ENCODE data around the gene TEAD1.

GRCh38 chr11:12905435-12905834 is 231.2 kb downstream of the TEAD1 start:
- no peak for TF ChIP-seq POLR2A (IDR thresholded peaks at IDR 0.05)
- TF ChIP-seq, protein P1, sequence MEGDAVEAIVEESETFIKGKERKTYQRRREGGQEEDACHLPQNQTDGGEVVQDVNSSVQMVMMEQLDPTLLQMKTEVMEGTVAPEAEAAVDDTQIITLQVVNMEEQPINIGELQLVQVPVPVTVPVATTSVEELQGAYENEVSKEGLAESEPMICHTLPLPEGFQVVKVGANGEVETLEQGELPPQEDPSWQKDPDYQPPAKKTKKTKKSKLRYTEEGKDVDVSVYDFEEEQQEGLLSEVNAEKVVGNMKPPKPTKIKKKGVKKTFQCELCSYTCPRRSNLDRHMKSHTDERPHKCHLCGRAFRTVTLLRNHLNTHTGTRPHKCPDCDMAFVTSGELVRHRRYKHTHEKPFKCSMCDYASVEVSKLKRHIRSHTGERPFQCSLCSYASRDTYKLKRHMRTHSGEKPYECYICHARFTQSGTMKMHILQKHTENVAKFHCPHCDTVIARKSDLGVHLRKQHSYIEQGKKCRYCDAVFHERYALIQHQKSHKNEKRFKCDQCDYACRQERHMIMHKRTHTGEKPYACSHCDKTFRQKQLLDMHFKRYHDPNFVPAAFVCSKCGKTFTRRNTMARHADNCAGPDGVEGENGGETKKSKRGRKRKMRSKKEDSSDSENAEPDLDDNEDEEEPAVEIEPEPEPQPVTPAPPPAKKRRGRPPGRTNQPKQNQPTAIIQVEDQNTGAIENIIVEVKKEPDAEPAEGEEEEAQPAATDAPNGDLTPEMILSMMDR (IDR thresholded peaks at IDR 0.05) = no peak
- TF ChIP-seq EP300 (IDR thresholded peaks at IDR 0.05) = no peak

Measured in tibial nerve (tissue), 4 donors.